HG03280 (cell line): Measurements from ENCODE around the gene SPTB.

Experiments
- ATAC-seq: cut with Tn5 transposase; IDR thresholded peaks from one replicate; pipeline ENCODE4 v1.9.1; 2021; ENCODE audit warnings: mild to moderate bottlenecking, moderate library complexity; ENCODE audit not compliant: unreplicated experiment

SPTB gene

GRCh38 chr14:64700894-64701293, 178.8 kb downstream of the SPTB start:
- no peak for ATAC-seq

- no peak for ATAC-seq
These were observed 179.4 kb downstream of the SPTB start for GRCh38 chr14:64700290-64700689.

- ATAC-seq: no peak
These were observed 180.8 kb downstream of the SPTB start for GRCh38 chr14:64698903-64699302.

- ATAC-seq: no peak
These were observed 183.3 kb downstream of the SPTB start for GRCh38 chr14:64696355-64696857.
